ENCODE data around the gene TBXA2R.
A peak's percentile ranks its signal among the peaks of the same experiment; 100 is the strongest.

The TBXA2R gene

GRCh38 chr19:3620817-3621547, 14.3 kb upstream of the TBXA2R start:
- no peak for DNase-seq (ENCODE audit: low read depth in 3 of 3, low spot score in 1 of 3)

- no peak for DNase-seq (ENCODE audit: low read depth in 3 of 3, low spot score in 1 of 3)
These were observed 13.6 kb upstream of the TBXA2R start for GRCh38 chr19:3620145-3620816.

GRCh38 chr19:3619631-3620012, 12.9 kb upstream of the TBXA2R start:
- DNase-seq (ENCODE audit: low read depth in 3 of 3, low spot score in 1 of 3), result no peak

- DNase-seq (ENCODE audit: low read depth in 3 of 3, low spot score in 1 of 3), result no peak
These were observed 12.3 kb upstream of the TBXA2R start for GRCh38 chr19:3618811-3619630.

- peak in 1 of 3 donors; percentile 53 for DNase-seq (ENCODE audit: low read depth in 3 of 3, low spot score in 1 of 3)
These were observed 11.6 kb upstream of the TBXA2R start for GRCh38 chr19:3618144-3618810.

DNA sequence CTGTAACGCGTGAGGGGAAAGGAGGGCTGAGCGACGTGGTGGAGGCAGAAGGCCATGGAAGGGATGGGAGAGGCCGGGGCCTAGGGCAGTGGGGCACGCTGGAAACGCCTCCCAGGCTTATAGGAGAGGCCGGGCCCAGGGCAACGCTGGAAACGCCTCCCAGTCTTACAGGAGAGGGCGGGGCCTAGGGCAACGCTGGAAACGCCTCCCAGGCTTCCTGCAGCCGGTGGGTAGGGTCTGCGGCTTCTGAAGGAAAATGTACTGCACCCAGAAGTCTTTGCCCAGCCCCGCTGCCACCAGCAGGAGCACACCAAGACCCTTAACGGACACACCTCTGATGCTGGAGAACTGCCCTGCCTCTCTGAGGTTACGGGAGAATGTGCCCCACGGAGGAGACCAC, 10.8 kb upstream of the TBXA2R start:
- DNase-seq (ENCODE audit: low read depth in 3 of 3, low spot score in 1 of 3), result no peak

DNA sequence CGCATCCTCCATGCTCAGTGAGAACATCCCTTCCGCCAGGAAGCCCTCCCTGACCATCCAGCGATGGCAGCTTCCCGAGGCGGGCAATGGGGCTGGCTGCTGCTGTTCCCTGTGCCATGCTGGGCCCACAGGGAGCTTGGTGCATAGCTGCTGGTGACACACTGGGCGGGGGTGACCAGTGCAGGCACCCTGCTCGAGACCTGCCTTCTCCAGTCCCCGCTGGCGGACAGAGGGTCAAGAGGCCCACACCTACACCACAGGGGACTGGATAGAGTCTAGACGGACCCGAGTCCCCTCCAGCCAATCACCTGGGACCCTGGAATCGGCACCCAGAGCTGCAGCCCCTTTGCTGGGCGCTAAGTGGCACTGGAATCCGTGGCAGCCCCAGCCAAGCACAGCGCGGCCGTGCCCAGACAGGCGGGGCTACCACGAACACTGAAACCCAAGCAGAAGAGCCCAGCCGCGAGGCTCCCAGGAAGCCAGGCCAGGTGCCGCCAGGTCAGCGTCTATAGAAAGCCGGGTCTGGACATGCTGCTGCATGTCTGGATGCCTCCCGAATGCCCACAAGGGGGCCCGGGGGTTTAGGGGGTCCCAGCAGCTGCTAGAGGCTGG, 9.0 kb upstream of the TBXA2R start:
- DNase-seq (ENCODE audit: low read depth in 3 of 3, low spot score in 1 of 3), result no peak

- DNase-seq (ENCODE audit: low read depth in 3 of 3, low spot score in 1 of 3), result no peak
These were observed 8.3 kb upstream of the TBXA2R start for GRCh38 chr19:3614858-3615505.

- DNase-seq (ENCODE audit: low read depth in 3 of 3, low spot score in 1 of 3), result no peak
These were observed 7.4 kb upstream of the TBXA2R start for GRCh38 chr19:3613818-3614661.

DNA sequence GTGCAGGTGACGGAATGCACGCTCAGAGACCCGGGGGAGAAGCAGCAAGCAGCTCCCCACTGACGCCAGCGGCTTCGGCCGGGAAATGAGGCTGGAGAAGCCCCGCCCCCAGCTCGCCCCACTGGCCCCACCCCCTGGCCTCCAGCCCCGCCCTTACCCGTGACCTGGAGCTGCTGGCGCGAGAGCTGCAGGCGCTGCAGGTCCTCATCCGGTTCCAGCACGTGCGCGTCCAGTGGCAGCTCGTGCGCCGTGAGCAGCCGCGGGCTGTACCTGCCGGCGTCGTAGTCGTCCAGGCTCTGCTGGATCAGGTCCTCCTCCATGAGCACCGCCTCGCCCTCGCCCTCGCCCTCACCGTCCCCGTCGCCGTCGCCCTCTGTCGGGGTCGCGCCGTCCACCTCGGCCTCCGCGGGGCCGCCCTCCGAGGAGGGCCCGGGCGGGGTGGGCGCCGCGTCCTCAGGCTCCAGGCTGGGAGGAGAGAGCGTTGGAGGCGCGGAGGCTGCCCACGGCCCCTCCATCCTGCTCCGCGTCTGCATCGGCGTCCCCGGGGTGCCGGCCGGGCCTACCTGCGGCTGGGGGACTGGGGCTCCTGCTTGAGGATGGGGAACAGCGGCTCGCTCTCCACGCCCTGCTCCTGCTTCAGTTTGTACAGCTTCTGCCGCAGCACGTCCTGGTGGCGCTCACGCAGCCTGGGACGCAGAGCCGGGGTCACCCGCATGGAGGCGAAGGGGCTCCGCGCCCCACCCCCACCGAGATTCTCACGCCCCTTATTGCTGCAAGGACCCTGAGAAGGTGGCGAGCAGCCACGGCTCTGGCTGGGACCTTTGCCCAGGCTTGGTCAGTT, 6.4 kb upstream of the TBXA2R start:
- no peak for DNase-seq (ENCODE audit: low read depth in 3 of 3, low spot score in 1 of 3)

DNA sequence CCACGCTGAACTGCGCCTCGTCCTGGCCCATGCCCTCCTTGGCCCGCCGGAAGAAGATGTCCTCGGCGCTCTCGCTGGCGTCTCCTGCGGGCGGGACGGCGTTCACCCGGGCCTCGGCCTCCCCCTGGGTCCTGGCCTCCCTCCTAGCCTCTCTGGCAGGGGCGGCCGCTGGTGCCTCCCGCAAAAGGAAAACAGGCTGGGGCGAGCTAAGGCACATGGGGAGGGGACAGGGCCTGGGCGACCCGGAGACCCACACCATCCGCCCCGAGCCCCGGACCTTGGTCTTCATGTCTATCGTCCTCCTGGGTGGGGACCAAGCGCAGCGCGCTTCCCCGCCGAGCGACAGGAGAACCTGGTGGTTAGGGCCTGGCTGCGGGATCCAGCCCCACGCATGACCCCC, 5.7 kb upstream of the TBXA2R start:
- DNase-seq (ENCODE audit: low read depth in 3 of 3, low spot score in 1 of 3), result no peak

DNA sequence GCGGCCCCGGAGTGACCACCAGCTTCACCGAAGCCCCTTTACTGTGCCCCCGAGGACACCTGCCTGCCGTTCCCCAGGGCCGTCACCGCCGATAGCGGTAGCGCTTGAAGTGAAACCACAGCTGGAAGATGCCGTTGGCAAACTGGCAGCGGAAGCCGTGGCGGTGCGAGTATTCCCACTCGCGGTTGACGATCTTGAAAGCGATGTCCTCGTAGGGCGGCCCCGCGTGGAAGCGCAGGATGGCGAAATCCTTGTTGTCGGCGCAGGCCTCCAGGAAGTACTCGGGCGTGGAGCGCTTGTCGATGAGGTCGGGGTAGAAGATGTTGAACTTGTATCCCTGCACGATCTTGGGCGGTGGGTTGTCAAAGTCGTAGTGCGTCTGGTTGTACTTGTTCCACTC, 5.2 kb upstream of the TBXA2R start:
- DNase-seq (ENCODE audit: low read depth in 3 of 3, low spot score in 1 of 3), result no peak

DNA sequence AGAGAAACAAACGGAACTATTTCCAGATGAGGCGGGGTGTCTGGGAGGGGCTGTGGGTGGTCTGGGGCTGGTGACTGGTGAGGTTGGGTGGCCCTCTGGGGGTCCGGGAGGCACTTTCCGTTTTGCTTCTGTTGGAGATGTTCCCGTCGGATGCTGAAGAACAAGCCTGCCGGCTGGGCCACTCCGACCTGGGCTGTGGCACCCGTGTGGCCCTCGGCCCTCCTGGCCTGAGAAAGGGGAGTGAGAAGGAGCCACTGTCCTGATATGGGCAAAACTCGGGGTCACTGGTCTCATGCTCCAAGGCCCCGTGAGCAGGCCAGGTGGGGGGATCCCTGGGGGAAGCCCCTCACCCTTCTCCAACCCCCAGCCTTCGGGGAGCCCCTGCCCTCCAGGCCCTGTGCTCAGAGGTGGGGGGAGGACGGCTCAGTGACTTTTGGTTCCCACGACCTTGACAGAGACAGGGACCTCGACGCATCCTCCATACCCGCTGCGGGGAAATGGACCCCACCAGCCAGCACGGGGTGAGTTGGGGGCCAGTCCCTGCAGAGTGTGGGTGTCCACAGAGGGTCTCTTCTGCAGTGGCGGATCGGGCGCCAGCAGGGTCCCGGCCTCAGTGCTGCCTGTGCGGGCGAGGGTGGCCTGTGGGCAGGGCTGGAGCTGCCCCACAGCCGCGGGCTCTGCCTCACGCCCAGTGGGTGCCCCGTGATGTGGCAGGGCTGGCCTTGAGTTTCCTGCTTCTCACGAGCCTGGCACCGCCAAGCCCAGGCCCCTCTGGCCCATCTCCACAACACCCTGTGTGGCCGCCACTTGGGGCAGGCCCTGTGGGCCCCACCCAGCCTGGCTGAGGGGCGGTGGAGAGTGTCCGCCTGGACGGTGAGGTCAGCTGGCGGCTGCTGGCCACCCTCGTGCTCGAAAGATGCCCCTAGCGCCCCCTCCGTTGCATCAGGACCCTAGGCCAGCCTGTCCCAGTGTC, 4.4 kb upstream of the TBXA2R start:
- DNase-seq (ENCODE audit: low read depth in 3 of 3, low spot score in 1 of 3), result no peak

- DNase-seq (ENCODE audit: low read depth in 3 of 3, low spot score in 1 of 3), result no peak
These were observed 3.4 kb upstream of the TBXA2R start for GRCh38 chr19:3609779-3610719.

DNA sequence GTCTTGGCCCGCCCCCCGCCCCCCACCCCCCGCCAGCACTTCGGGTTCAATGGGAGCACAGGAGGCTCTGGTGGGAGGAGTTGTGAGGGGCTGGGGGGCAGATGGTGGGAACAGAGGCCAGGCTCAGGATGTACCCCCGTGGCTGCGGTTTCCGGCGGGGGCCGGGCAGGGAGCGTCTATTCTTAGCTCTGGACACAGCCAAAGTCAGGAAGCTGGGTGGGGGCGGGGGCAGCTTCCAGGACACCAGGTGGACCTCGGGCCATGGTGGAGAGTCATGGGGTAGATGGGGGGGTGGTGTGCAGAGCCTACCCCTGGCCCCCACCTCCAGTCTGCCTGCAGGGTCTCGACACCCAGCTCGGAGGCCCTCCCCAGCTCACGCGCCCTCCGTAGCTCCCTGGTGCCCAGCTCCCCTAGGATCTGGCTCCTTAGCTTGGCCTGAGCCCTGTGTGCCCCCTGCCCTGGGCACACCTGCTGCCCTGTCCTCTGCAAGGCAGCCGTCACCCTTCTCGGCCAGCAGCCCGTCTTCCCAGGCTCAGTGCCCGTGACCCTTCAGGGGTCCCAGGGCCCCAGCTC, 2.2 kb upstream of the TBXA2R start:
- DNase-seq (ENCODE audit: low read depth in 3 of 3, low spot score in 1 of 3), result no peak

GRCh38 chr19:3608079-3608641, 1.5 kb upstream of the TBXA2R start:
- no peak for DNase-seq (ENCODE audit: low read depth in 3 of 3, low spot score in 1 of 3)
